Neuronal stem cell (in vitro differentiated cells): ENCODE measurements around the gene PAPOLG.
A peak's percentile ranks its signal among the peaks of the same experiment; 100 is the strongest.

Experiments used
- DNase-seq: peaks from one replicate; pipeline ENCODE4 v3.0.0-alpha.2; 2013; ENCODE audit warnings: low spot score
- H2AFZ ChIP-seq: one replicate; pipeline ENCODE4 v1.6.1; 2013; ENCODE audit warnings: mild to moderate bottlenecking, low read length, inconsistent platforms
- H2AK5ac ChIP-seq: 2 replicates; pipeline ENCODE4 v1.6.1; 2013; ENCODE audit warnings: low read depth, mild to moderate bottlenecking, inconsistent platforms, low read length, moderate library complexity, mixed read lengths
- H2BK120ac ChIP-seq: 2 replicates; pipeline ENCODE4 v1.6.1; 2013; ENCODE audit warnings: low read depth, mild to moderate bottlenecking, inconsistent platforms, low read length, moderate library complexity, mixed read lengths
- H2BK12ac ChIP-seq: one replicate; pipeline ENCODE4 v1.6.1; 2013; ENCODE audit warnings: low read length, inconsistent platforms
- H2BK15ac ChIP-seq: 2 replicates; pipeline ENCODE4 v1.6.1; 2013; ENCODE audit warnings: mild to moderate bottlenecking, low read length, inconsistent platforms, mixed read lengths
- H2BK5ac ChIP-seq: one replicate; pipeline ENCODE4 v1.6.1; 2013; ENCODE audit warnings: inconsistent platforms, mild to moderate bottlenecking, low read length, moderate library complexity
- H3K14ac ChIP-seq: one replicate; pipeline ENCODE4 v1.6.1; 2013; ENCODE audit warnings: low read length, inconsistent platforms
- H3K18ac ChIP-seq: 2 replicates; pipeline ENCODE4 v1.6.1; 2013; ENCODE audit warnings: low read length, inconsistent platforms
- H3K23ac ChIP-seq: 2 replicates; pipeline ENCODE4 v1.6.1; 2013; ENCODE audit warnings: low read depth, mild to moderate bottlenecking, mixed read lengths, low read length, inconsistent platforms; ENCODE audit not compliant: poor library complexity
- H3K27ac ChIP-seq: replicated peaks from 3 replicates; pipeline ENCODE4 v1.5.1; 2013; ENCODE audit warnings: low read length, inconsistent platforms
- H3K27me3 ChIP-seq, 3 experiments: 2 replicates each; pipeline ENCODE4 v1.6.1; 2013; ENCODE audit warnings: low read length in 3 of 3, mild to moderate bottlenecking in 2 of 3, inconsistent platforms in 1 of 3, low read depth in 1 of 3, mixed read lengths in 1 of 3, moderate library complexity in 1 of 3; ENCODE audit not compliant: control insufficient read depth in 3 of 3, insufficient read depth in 3 of 3
- H3K36me3 ChIP-seq, 2 donors: replicated peaks in 1 of 2; 2 replicates each; pipeline ENCODE4 v1.6.1; 2013; ENCODE audit warnings: low read length in 2 of 2; ENCODE audit not compliant: control insufficient read depth in 2 of 2, insufficient read depth in 2 of 2
- H3K4ac ChIP-seq: 2 replicates; pipeline ENCODE4 v1.6.1; 2013; ENCODE audit warnings: inconsistent platforms, mild to moderate bottlenecking, low read length, moderate library complexity
- H3K4me1 ChIP-seq, 2 donors: 1 replicate in 1 of 2; 2 replicates in 1 of 2; pipeline ENCODE4 v1.6.1; 2013; ENCODE audit warnings: low read length in 2 of 2, low read depth in 1 of 2; ENCODE audit not compliant: control insufficient read depth in 2 of 2, insufficient read depth in 1 of 2
- H3K4me2 ChIP-seq: one replicate; pipeline ENCODE4 v1.6.1; 2013; ENCODE audit warnings: mild to moderate bottlenecking, low read length, inconsistent platforms; ENCODE audit not compliant: insufficient read depth, poor library complexity, severe bottlenecking
- H3K4me3 ChIP-seq, 2 donors: 2 replicates each; pipeline ENCODE4 v1.5.1; 2013; ENCODE audit warnings: low read length in 2 of 2, mild to moderate bottlenecking in 2 of 2, inconsistent platforms in 1 of 2, moderate library complexity in 1 of 2
- H3K79me1 ChIP-seq: one replicate; pipeline ENCODE4 v1.6.1; 2013; ENCODE audit warnings: low read depth, mild to moderate bottlenecking, inconsistent platforms, low read length, moderate library complexity
- H3K9ac ChIP-seq: one replicate; pipeline ENCODE4 v1.6.1; 2013; ENCODE audit warnings: mild to moderate bottlenecking, low read depth, low read length, inconsistent platforms; ENCODE audit not compliant: poor library complexity
- H3K9me3 ChIP-seq, 2 donors: replicated peaks in 1 of 2; 2 replicates each; pipeline versions ENCODE3 to v1.6.1; 2013; ENCODE audit warnings: low read length in 2 of 2, mild to moderate bottlenecking in 2 of 2, inconsistent platforms in 1 of 2, low read depth in 1 of 2, mixed read lengths in 1 of 2, moderate library complexity in 1 of 2; ENCODE audit not compliant: control insufficient read depth in 2 of 2, insufficient read depth in 1 of 2
- H4K8ac ChIP-seq: one replicate; pipeline ENCODE4 v1.6.1; 2013; ENCODE audit warnings: low read depth, mild to moderate bottlenecking, inconsistent platforms, low read length, moderate library complexity
- H4K91ac ChIP-seq: one replicate; pipeline ENCODE4 v1.6.1; 2013; ENCODE audit warnings: low read length, low read depth, mild to moderate bottlenecking, inconsistent platforms; ENCODE audit not compliant: poor library complexity
- WGBS, 2 donors: extraction: QIAGEN DNeasy Blood & Tissue Kit; methylation state at CpG; one replicate each; pipeline ENCODE4 v1.1.7; 2013; ENCODE audit warnings: missing lambda C conversion rate in 2 of 2, mixed read lengths in 1 of 2; ENCODE audit not compliant: insufficient read length in 2 of 2, insufficient replicate concordance in 1 of 2; ENCODE audit errors: extremely low coverage in 2 of 2; 5-methylcytosine and 5-hydroxymethylcytosine counted together

The PAPOLG gene

DNA sequence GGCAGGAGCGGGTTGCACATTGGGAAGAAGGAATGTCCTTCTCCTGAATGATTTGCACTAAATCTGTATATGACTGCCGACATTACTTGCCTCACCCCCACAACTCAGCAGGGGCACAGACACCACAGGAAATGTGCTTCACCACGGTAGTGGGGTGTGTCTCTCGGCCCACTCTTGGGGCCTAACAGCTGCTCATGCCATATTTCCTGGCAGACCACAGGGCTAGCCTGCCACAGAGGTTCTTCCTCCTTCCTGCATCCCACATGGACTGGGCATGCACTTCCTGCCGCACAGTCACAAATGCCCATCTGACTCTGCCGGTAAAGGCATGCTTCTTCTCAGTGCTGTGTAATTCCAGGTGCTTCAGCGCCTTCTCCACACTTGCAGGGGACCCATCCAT, 10.3 kb upstream of the PAPOLG start:
- Histone ChIP-seq H3K4me1 (no peaks in the 10 kb centered on the region), H2AK5ac (no peak overlapping the region), H3K23ac (no peak overlapping the region), H2BK5ac (no peak overlapping the region), H2BK15ac (no peak overlapping the region), H3K4me2 (no peak overlapping the region), H4K91ac (no peak overlapping the region), H3K79me1 (no peaks in the 10 kb centered on the region), H3K36me3 (no peaks in the 10 kb centered on the region), H3K4ac (no peak overlapping the region), H3K18ac (no peak overlapping the region), H2BK12ac (no peak overlapping the region), H3K27ac (no peak overlapping the region), H2BK120ac (no peak overlapping the region), H4K8ac (no peak overlapping the region), H2AFZ (peak overlapping the region; percentile 33), H3K9ac (peak overlapping the region; percentile 25), H3K27me3 (peaks cover 0 to 31% (median 0%) of the 10 kb centered on the region in 3 experiments), H3K4me3 (peak overlapping the region in 1 of 2 donors; percentile 9), H3K14ac (no peak overlapping the region), H3K9me3 (no peaks in the 10 kb centered on the region)
- no CpG with 5 or more reads among the region's 7 CpGs for WGBS, 2 donors
- no peak for DNase-seq

DNA sequence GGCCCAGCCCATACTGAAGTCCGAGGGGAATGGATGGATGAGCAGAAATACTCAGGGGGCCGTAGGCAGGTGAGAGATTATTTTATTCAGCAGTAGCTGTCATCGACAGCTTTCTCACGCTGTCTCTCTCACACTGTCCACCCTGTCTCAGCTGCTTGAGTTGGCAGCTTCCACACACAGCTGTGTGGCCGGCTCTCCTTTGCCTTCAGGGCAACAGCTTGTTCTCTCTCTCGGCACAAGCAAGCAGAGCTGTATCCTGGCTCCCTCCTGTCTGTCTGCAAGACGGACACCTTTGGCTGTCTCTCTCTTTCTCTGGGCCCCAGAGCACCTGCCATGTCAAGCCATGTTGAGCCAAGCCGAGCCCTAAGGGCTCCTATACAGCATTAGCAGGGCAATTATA, 9.8 kb upstream of the PAPOLG start:
- no peak overlapping the region for H3K23ac ChIP-seq
- H2BK15ac ChIP-seq = no peak overlapping the region
- no peak overlapping the region for H2BK12ac ChIP-seq
- H4K8ac ChIP-seq = no peak overlapping the region
- no peak overlapping the region for H2BK5ac ChIP-seq
- no peak overlapping the region for H3K18ac ChIP-seq
- H2AFZ ChIP-seq = peak overlapping the region; percentile 33
- H3K9me3 ChIP-seq = no peaks in the 10 kb centered on the region
- no peak overlapping the region for H3K14ac ChIP-seq
- no CpG with 5 or more reads among the region's 8 CpGs for WGBS, 2 donors
- no peak overlapping the region for H3K27ac ChIP-seq
- no peak overlapping the region for H3K4me2 ChIP-seq
- no peak overlapping the region for H3K4ac ChIP-seq
- no peaks in the 10 kb centered on the region for H3K36me3 ChIP-seq
- no peak overlapping the region for H3K9ac ChIP-seq
- H3K4me3 ChIP-seq = no peak overlapping the region
- no peak overlapping the region for H4K91ac ChIP-seq
- H3K4me1 ChIP-seq = no peaks in the 10 kb centered on the region
- no peak overlapping the region for H2BK120ac ChIP-seq
- H2AK5ac ChIP-seq = no peak overlapping the region
- no peaks in the 10 kb centered on the region for H3K79me1 ChIP-seq
- no peak for DNase-seq
- H3K27me3 ChIP-seq = peaks cover 0 to 31% (median 0%) of the 10 kb centered on the region in 3 experiments

GRCh38 chr2:60759654-60760053, 3.6 kb downstream of the PAPOLG start:
- no peak overlapping the region for H3K27ac ChIP-seq
- no peak overlapping the region for H3K23ac ChIP-seq
- H2BK120ac ChIP-seq = no peak overlapping the region
- H2AK5ac ChIP-seq = no peak overlapping the region
- no peak overlapping the region for H4K8ac ChIP-seq
- H3K14ac ChIP-seq = no peak overlapping the region
- H2AFZ ChIP-seq = no peak overlapping the region
- peaks cover 7 to 60% of the 10 kb centered on the region in 2 donors for H3K36me3 ChIP-seq
- H3K18ac ChIP-seq = no peak overlapping the region
- H3K9me3 ChIP-seq = no peaks in the 10 kb centered on the region
- H2BK12ac ChIP-seq = no peak overlapping the region
- no peak overlapping the region for H3K4me3 ChIP-seq
- H3K4me2 ChIP-seq = no peak overlapping the region
- H3K9ac ChIP-seq = no peak overlapping the region
- peaks cover 0 to 2% of the 10 kb centered on the region in 2 donors for H3K4me1 ChIP-seq
- H4K91ac ChIP-seq = no peak overlapping the region
- H2BK15ac ChIP-seq = no peak overlapping the region
- WGBS, 2 donors = no CpG with 5 or more reads among the region's 1 CpG
- no peak for DNase-seq
- no peaks in the 10 kb centered on the region for H3K27me3 ChIP-seq
- H3K4ac ChIP-seq = no peak overlapping the region
- no peak overlapping the region for H2BK5ac ChIP-seq
- H3K79me1 ChIP-seq = no peaks in the 10 kb centered on the region

DNA sequence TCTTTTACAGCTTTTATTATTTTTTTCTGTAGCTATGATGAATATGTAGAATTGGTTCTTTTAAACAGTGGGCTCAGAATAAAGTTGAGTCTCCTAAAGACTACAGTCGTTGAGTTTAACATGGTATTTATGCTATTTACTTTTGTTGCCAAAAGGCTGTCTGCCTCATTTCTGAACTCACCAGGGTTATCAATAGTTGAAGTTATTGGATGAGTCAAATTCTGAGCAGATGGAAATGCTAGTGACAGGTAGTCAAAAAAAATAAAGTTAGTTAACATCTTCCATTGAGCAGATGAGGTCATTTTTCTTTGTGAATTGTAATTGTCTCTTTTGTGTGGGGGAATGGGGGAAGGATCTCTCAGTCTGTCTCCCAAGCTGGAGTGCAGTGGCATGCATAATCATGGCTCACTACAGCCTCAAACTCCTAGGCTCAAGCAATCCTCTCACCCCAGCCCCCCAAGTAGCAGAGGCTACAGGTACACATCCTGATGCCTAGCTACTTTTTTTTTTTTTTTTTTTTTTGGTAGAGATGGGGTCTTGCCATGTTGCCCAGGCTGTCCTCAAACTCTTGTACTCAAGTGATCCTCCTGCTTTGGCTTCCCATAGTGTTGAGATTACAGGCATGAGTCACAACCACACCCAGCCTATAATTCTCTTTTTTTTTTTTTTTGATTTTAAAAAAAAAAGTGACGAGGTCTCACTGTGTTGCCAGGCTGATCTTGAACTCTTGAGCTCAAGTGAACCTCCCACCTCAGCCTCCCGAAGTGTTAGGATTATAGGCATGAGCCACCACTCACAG, 8.9 kb downstream of the PAPOLG start:
- Histone ChIP-seq H3K4me1 (no peaks in the 10 kb centered on the region), H3K14ac (no peak overlapping the region), H3K27ac (no peak overlapping the region), H2AK5ac (no peak overlapping the region), H3K4ac (no peak overlapping the region), H3K23ac (no peak overlapping the region), H3K36me3 (peaks cover 10 to 100% of the 10 kb centered on the region in 2 donors), H2AFZ (no peak overlapping the region), H2BK120ac (no peak overlapping the region), H2BK12ac (no peak overlapping the region), H3K9me3 (no peaks in the 10 kb centered on the region), H2BK15ac (no peak overlapping the region), H3K9ac (no peak overlapping the region), H3K18ac (no peak overlapping the region), H3K4me2 (no peak overlapping the region), H3K27me3 (no peaks in the 10 kb centered on the region), H3K4me3 (no peak overlapping the region), H2BK5ac (no peak overlapping the region), H3K79me1 (no peaks in the 10 kb centered on the region), H4K91ac (no peak overlapping the region), H4K8ac (no peak overlapping the region)
- DNase-seq = no peak
- no CpG with 5 or more reads among the region's 3 CpGs for WGBS, 2 donors
